GM23248 (cell line): ENCODE data around the gene TM9SF2.

ENCODE experiments used
- EZH2 ChIP-seq: fragments of 200-600 bp; sonication (generic); IDR thresholded peaks from 2 replicates; pipeline ENCODE4 v1.6.1; 2018; ENCODE audit warnings: antibody characterized with exemption, mild to moderate bottlenecking; ENCODE audit not compliant: insufficient read depth, poor library complexity, severe bottlenecking
- EZH2phosphoT487 ChIP-seq: fragments of 200-600 bp; sonication (generic); IDR thresholded peaks from 2 replicates; pipeline ENCODE4 v1.6.1; 2018; ENCODE audit warnings: antibody characterized with exemption, moderate library complexity, mild to moderate bottlenecking, low read depth; ENCODE audit not compliant: insufficient read depth

GRCh38 chr13:99505814-99506269, 4.6 kb downstream of the TM9SF2 start:
- no peak for TF ChIP-seq EZH2
- no peak for TF ChIP-seq EZH2phosphoT487
